ENCODE results near the gene DPYD. TPM values are rescaled to one million over a fixed set of nuclear protein-coding genes. Genes with fewer than 3 reads are reported as not detected.

Gene DPYD
- total and polyA plus RNA-seq, 12 donors: 4.1 to 22.0 (median 7.0) TPM

DNA sequence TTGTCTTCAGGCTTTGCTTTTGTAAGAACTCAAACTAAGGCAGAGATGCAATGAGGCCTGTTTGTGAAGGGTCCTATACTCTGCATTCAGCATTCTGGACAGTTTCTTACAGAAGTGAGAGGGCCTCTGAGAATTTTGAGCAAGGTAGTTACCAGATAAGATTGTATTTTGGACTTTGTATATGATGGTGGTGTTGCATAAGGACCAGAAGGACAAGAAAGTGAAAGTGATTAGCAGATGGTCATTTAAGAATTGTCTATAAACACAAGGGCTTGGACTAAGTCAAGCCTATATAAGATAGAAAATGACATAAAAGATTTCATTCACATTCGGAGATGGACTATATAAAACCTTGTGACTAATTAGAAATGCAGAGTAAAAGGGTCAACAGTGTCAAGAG, 662.2 kb downstream of the DPYD start:
- ATAC-seq (no peak), DNase-seq (no peak)
- WGBS, 2 donors: 93 to 97% methylated on average over 1 of the region's 1 CpG
- no peaks in the 10 kb centered on the region for H3K9me3 ChIP-seq
- H3K27me3 ChIP-seq: no peaks in the 10 kb centered on the region
- H3K36me3 ChIP-seq: no peaks in the 10 kb centered on the region
- no peak overlapping the region for H3K4me3 ChIP-seq
- TF ChIP-seq, protein P1, sequence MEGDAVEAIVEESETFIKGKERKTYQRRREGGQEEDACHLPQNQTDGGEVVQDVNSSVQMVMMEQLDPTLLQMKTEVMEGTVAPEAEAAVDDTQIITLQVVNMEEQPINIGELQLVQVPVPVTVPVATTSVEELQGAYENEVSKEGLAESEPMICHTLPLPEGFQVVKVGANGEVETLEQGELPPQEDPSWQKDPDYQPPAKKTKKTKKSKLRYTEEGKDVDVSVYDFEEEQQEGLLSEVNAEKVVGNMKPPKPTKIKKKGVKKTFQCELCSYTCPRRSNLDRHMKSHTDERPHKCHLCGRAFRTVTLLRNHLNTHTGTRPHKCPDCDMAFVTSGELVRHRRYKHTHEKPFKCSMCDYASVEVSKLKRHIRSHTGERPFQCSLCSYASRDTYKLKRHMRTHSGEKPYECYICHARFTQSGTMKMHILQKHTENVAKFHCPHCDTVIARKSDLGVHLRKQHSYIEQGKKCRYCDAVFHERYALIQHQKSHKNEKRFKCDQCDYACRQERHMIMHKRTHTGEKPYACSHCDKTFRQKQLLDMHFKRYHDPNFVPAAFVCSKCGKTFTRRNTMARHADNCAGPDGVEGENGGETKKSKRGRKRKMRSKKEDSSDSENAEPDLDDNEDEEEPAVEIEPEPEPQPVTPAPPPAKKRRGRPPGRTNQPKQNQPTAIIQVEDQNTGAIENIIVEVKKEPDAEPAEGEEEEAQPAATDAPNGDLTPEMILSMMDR (IDR thresholded peaks at IDR 0.05): no peak
- intact Hi-C loops (cut with DNase I): no loop called here
- no peak overlapping the region for H3K27ac ChIP-seq
- no peaks in the 10 kb centered on the region for H3K4me1 ChIP-seq

DNA sequence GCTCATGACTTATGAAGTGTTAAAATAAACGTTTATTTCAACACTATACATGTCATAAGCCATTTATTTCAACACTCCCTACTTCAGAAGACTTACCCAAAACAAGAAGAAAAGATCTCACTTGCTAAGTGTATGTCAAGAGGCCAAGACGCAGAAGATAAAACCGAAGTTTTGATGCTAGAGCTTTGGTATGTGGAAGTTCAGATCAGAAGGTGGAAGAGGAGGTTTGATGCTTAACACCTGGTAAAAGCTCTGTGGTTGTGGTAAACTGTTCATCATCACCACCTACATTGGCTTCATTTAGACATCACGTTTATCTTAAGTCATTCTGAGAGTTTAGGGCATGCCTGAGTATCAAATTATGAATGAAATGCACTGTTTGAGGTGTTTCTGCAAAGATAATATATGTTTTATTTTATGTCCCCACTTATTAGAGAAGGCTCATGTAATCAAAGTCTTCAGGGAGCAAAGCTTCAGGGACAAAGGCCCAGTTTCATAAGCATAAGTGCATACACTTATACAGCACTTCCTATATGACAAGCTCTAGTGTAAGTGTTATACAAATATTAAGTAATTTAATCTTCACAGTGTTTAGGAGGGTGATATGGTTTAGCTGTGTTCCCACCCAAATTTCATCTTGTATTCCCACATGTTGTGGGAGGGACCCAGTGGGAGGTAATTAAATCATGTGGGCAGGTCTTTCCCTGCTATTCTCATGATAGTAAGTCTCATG, 665.9 kb downstream of the DPYD start:
- Histone ChIP-seq H3K27ac (no peak overlapping the region), H3K9me3 (no peaks in the 10 kb centered on the region), H3K4me3 (no peak overlapping the region), H3K27me3 (no peaks in the 10 kb centered on the region), H3K36me3 (peaks cover 0 to 4% (median 0%) of the 10 kb centered on the region in 9 donors), H3K4me1 (no peaks in the 10 kb centered on the region)
- ATAC-seq (no peak), DNase-seq (no peak)
- WGBS, 2 donors: 58 to 64% methylated on average over 4 of the region's 4 CpGs
- TF ChIP-seq, protein P1 (IDR thresholded peaks at IDR 0.05): no peak
- intact Hi-C loops (cut with DNase I): no loop called here

DNA sequence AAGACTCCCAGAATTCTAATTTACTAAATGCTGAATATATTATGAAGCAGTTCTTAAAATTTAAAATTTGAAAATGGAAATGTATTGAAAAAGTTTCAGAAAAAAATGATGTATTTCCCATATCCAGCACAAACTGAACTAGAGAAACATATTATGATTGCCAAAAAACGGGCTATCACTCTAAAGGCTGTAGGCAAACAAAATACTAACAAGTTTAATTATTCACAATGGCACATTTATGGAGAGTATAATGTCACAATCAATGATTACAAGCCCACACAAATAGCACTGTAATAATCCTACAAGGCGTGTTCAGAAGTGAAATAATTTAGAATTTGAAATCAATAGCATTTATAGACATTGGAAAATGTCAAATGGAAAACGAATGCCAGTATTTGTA, 667.9 kb downstream of the DPYD start:
- Histone ChIP-seq H3K4me3 (no peak overlapping the region), H3K4me1 (peaks cover 0 to under 1% (median 0%) of the 10 kb centered on the region in 9 donors), H3K9me3 (peaks cover 0 to 7% (median 0%) of the 10 kb centered on the region in 11 donors), H3K36me3 (peaks cover 0 to 4% (median 0%) of the 10 kb centered on the region in 9 donors), H3K27ac (no peak overlapping the region), H3K27me3 (no peaks in the 10 kb centered on the region)
- intact Hi-C loops (cut with DNase I): no loop called here
- WGBS, 2 donors: 83 to 87% methylated on average over 3 of the region's 3 CpGs
- ATAC-seq: no peak
- TF ChIP-seq, protein P1 (IDR thresholded peaks at IDR 0.05): no peak
- no peak for DNase-seq

DNA sequence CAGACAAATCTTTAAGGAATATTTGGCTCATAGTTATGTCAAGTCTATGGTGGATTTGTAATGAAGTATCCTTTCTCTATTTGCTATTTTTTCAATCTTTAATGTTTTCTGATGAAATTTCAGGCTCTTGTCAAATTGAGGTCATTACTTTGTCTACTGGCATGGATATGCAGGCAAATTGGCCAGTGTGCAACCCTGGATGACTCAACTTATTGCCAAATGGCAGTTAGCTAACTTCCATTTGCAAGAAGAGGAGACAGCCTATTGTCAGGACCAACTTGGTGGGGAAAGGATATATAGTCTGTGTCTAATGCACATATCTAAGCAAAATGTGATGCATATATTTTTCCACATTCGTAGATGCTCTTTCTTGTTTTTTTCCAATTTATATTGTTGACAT, 668.8 kb downstream of the DPYD start:
- Histone ChIP-seq H3K36me3 (peaks cover 0 to 4% (median 0%) of the 10 kb centered on the region in 9 donors), H3K27me3 (no peaks in the 10 kb centered on the region), H3K27ac (no peak overlapping the region), H3K4me1 (peaks cover 0 to 9% (median 0%) of the 10 kb centered on the region in 9 donors), H3K9me3 (peaks cover 0 to 8% (median 0%) of the 10 kb centered on the region in 11 donors), H3K4me3 (no peak overlapping the region)
- 0 to 98% methylated on average over 1 of the region's 1 CpG for WGBS, 2 donors
- ATAC-seq: peak in 1 of 8 donors; percentile 67
- TF ChIP-seq, protein P1 (IDR thresholded peaks at IDR 0.05): no peak
- no peak for DNase-seq
- intact Hi-C loops (cut with DNase I): no loop called here

Data from heart right ventricle (tissue), 16 donors.